Measurements from ENCODE around the gene POU5F2.

POU5F2 gene, protein sequence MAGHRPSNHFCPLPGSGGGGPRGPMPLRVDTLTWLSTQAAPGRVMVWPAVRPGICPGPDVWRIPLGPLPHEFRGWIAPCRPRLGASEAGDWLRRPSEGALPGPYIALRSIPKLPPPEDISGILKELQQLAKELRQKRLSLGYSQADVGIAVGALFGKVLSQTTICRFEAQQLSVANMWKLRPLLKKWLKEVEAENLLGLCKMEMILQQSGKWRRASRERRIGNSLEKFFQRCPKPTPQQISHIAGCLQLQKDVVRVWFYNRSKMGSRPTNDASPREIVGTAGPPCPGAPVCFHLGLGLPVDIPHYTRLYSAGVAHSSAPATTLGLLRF

DNA sequence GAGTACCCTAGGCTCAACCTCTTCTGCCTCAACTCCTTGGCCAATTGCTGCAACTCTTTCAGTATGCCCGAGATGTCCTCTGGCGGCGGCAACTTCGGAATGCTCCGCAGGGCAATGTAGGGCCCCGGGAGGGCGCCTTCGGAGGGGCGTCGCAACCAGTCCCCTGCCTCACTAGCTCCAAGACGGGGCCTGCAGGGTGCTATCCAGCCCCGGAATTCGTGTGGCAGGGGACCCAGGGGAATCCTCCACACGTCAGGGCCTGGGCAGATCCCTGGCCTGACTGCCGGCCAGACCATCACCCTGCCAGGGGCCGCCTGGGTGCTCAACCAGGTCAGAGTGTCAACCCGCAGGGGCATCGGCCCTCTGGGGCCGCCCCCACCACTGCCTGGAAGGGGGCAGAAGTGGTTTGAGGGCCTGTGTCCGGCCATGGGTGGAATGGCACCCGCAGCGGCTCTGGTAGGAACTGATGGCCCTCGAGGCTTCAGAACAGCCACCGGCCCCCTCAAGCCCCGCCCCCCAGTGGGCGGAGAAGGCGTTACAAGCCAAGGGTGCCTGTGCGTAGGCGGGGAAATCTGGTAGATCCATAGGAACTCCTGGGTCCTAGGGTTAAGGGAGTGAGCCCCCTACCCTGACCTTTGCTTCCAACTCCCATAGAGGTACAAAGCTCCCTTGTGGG is at the start of gene POU5F2:
TSS of gene POU5F2 (minus strand) at position 465 of the 676 bp plus-strand sequence. CDS start at position 428, 37 bp downstream.
- no peak for DNase-seq

DNA sequence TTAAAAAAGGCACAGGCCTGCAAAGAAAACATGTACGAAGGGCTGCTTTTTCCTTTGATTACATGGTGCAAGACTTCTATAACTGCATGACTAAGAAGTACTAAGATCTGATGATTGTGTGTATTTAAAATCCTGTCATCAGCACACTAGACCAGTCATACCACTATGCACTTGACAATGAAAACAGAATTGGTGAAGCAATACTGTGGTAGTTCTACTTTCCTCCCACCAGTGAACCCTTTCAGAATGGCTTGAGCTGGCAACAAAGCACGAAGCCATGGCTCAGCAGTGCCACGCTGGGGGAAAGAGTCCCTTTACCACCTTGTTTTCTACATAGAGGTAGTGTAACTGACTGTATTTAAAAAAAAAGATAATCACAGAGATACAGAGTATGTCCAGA is 49.0 kb upstream of the POU5F2 start:
- DNase-seq: no peak

DNA sequence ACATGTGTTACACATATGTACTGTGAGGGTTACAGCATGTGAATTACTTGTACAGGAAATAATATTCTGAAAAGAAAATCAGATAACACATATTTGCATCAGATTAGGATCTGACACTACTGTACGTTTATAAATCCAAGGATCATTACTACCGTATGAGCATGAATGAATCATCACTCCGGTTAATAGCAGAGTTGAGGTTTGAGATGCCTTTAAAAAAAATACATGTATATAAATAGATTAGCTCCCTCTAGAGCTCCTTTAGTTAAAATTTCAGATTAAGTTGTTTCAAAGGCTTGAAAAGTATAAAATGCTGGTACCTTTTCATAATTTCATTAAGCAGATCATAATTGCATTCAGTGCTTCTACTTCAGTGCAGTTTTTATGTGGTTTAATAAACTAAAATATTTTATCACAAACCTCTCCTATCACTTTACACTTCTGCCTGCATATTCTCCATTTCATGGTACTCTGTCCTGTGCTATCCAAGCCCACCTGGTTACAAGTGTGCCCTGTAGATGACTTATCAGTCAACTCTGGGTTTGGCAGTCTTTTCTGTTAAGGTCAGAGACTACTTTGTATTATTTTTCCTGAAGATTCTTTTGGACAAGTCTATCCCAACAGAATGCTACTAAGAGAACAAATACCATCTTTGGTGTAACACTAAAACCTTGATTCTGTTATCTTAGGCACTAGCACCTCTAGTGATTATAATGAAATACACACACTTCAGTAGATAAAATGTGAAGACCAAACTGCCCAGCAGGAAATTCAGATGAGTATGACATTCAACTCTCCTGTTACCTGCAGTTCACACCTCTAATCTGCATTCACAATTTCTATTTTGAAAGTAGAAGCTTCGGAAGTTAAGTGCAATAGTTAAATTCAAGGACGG is 48.0 kb upstream of the POU5F2 start:
- DNase-seq: no peak

DNA sequence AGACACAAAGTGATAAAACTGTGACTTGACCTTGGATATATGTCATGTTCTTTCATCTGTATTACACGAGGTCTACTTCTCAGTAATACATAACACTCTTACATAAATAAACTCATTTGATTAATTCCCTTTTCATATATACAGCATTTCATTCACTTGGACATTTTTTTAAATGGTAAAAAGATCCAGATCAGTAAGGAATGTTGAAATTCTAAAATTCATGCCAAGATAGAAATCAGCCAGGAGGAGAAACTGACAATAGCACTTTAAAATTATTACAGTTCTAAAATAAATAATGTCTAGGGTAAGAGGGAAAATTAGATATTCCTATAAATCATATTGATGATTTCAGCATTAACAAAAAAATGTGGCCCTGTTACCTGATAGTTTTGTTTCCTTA is 46.2 kb upstream of the POU5F2 start:
- no peak for DNase-seq

DNA sequence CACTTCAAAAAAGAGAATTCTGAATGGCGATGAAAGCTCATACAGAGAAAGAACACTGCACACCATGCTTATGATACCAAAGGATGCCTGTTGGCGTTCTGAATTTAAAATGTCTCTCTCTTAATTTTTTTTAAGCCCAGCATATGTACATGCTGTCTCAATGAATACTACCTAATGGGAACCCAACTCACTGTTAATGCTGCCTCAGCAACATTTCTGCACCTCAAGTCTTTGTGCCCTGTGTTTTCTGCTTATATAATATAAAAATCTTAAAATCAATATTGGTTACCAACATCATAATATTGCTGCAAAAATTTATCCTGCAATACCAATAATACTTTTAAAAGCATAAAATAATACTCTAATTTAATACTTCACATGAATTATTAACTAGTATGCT is 44.1 kb upstream of the POU5F2 start:
- no peak for DNase-seq

DNA sequence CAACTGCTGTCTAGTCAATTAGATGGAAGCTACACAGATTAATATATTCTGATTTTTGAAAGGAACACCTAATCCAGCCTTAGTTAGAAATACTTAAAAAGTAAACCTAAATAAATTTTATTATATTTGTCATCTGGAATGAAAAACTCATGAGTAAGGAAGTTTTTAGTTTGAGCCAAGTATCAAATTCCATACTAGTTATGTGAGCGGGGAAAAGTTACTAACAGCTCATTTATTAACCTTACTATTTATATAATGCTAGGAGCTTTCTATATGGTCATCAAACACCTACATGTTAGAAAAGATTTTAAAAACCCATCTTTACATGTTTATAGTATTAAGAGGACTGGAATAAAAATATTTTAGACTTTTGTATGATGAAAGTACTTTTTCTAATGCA is 41.6 kb upstream of the POU5F2 start:
- no peak for DNase-seq

DNA sequence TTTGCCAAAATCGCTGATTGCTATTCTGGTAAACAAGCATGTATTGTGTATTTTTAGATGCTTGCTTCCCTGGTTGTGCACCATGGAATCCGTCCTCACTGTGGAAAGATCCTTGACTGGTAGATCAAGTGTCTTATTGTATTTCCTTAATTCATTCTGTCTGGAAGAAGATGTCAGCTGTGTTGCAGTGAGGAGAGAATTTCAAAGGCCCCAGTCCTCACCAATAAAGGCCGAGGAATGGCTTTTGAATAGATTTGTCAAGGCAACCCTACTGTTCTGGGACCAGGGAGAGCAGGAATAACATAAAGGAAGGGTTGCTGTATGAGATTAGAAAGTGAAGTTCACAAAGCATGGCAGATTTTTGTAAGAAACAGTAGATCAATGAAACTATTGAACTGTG is 36.2 kb upstream of the POU5F2 start:
- DNase-seq: no peak

DNA sequence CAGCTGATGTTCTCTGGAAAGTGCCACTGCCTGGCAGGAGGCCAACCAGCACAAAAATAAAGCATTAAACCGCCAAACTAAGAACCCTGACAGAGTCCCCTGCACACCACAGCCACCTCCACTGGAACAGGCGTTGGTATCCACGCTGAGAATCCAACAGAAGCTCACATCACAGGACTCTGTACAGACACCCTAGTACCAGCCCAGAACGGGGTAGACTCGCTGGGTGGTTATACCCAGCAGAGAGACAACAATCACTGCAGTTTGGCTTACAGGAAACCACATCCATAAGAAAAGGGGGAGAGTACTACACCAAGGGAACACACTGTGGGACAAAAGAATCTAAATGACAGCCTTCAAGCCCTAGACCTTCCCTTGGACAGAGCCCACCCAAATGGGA is 15.0 kb upstream of the POU5F2 start:
- DNase-seq: no peak

DNA sequence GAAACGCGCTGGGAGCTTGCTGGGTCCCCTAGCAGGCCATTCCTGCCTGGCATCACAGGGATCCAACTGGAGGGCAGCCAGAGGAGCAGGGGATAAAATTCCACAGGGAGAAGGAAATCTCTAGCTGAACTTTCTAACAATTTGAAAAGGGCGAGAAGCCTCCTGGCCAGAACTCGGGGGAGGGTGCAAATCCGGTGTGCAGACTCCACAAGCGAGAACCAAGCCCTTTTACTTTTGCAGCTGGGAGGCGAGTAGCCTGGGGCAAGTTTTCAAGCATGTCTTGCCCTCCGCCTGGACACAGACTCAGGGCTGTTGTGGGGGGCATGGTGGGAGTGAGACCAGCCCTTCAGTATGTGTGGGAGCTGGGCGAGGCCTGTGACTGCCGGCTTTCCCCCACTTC is 14.3 kb upstream of the POU5F2 start:
- DNase-seq: no peak

DNA sequence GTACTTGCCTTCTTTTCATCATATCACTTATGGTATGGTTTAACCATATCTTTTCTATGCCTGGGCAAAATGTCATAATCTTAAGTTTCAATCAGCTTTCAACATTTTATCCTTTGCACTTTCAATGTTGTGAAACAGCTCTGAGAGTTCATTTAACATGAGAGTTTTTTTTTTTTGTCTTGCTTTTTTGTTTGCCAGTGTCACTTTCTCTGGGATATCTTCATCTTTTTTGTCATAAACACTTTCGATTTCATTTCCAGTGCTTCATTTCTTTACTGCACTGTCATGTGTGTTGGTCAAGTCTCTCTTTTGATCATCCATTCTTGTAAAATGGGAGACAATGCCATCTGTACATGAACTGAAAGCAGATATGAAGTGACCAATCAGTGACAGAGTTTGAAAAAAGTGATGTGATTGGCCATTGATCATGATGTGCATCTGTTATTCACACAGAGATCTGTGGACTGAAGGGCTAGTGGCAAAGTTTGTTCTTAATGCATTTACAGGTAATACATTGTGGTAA is 7.5 kb upstream of the POU5F2 start:
- no peak for DNase-seq

DNA sequence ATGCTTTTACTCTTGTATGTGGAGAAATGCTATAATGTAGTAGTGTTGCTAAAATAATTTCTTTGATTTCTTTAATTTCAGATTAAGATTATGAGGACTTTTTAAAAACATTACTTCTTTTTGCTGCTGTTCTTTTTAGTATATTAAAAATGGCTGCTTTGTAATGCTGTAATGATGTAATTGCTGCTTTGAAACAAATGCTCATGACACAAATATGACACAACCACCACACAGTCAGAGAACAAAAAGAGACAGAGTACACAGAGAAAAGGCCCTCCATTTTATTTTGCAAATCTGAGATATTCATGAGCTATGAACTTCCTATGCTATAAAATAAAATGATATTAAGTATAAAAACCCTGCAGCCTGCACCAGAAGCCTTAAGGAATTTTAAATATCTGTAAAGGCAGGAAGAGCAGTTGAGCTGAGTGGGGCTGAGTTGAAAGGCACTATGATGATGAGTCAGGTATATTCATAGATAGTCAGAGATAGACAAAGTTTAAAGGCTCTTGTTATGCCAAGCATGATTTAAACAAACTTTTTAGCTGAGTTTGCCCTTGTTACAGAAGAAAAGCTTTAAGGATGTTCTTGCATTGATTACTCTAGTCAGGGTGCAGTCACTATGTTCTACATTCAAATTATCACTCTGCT is 5.1 kb upstream of the POU5F2 start:
- no peak for DNase-seq

DNA sequence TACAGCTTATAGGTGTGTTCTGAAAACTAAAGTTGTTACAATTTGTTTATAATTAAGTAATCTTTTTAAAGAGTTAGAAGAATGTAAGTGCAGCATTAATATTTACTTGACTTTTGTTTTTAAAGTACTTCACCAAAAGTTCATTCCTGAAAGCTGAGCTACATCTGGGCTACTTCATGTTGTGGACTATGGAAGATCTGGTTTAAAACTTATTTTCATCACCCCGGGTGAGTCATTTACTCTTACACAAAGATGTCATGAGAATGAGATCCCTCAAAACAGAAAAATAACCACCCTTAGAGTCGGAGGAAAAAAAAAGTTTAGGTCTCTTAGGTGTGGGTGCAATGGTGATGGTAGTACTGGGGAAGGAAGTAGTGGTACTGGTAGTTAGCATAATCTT is 5.1 kb downstream of the POU5F2 start:
- no peak for DNase-seq

DNA sequence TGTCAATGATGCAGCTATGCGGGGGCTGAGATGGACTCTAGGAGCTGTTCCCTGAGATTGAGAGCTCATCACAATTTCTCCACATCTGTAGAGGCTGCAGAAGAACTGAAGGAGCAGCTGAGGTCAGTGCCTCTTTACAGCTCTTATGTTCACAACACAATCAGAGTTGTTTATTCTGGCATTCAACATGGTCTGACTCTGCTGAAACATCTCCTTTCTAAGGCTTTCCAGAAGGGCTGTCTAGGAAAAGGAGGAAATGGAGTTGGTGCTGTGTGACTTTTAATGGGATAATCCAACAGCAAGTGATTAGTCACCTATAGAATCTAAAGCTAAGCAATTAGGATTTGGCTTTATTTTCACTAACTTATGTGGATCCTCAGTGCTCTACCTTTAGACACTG is 6.0 kb downstream of the POU5F2 start:
- DNase-seq: no peak

DNA sequence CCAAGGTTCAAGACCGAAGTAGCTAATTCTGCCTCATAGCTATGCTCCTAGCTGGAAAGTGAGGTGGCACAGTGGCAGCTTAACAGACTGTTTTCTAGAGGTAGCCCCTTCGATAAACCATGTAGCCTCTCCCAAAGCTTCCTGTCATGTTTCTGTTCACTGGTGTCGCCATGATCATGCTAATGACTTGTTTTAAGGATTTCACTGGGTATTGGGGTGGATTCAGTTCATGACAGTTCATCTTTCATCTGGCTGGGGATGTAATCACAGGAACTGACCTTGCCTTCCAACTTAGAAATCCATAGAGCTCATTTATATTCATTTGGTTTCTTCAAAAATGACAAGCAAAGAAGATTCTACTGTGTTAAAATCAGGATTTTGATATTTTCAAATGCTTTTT is 9.4 kb downstream of the POU5F2 start:
- DNase-seq: no peak

DNA sequence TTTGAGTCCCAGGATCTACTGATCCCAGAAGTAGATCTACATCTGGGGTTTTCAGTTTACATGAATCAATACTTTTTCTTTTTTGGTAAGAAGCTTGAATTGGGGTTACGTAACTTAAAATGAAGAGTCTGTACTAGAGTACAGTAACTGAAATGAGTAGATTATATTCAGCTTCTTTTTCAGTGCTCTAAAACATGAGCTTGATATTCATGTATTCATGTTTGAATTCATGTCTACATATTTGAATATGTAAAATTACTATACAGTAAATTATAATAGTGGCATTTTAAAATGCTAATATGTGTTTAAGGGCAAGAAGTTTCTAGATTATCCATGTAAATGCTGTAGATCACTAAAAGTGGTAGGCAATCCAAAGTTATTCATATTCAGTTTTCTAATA is 14.8 kb downstream of the POU5F2 start:
- no peak for DNase-seq

DNA sequence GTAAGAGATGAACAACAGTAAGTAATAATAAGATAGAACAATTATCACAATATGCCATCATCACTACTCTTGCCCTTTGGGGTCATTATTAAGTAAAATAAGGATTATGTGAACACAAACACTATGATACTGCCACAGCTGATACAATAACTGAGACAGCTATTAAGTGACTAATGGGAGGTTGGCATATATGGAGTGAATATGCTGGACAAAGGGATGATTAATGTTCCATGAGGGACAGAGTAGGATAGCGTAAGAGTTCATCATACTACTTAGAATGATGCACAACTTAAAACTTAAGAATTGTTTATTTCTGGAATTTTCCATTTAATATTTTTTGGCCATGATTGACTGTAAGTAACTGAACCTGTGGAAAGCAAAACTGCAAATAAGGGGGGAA is 16.6 kb downstream of the POU5F2 start:
- DNase-seq: no peak

DNA sequence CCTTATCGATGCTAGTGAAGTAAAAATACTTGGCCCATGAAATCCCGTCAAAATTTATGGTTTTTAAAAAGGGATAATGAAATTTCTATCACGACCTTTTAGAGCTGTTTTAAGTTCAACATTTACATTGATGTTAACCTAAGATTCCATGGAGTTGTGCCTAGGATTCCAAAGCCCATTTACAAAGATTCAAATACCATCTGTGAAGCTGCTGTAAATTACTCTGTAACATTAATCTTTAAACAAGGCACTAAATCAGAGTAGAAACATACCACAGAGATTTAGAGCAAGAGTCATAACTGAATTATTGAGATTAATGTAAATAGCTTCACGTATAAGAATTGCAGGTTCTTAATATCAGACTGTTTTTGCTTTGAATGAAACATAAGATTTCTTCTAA is 17.7 kb downstream of the POU5F2 start:
- no peak for DNase-seq

DNA sequence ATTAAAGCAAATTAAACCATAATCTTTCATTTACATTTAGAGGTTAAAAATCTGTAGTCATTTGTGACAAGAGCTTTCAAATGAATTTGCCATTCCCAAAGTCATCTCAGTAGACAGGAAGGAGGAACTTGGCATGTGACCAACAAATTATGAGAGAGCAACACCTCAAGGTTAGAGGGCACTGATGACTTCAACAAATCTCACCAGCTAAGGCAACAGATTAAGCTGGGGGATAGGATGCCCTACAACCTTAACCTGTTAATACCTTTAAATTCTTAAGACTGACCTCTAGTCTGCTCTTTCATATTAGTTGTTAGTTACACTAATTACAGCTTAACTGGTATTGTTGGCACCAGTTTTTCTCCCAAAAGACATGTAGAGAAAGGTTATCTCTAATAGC is 18.4 kb downstream of the POU5F2 start:
- no peak for DNase-seq

DNA sequence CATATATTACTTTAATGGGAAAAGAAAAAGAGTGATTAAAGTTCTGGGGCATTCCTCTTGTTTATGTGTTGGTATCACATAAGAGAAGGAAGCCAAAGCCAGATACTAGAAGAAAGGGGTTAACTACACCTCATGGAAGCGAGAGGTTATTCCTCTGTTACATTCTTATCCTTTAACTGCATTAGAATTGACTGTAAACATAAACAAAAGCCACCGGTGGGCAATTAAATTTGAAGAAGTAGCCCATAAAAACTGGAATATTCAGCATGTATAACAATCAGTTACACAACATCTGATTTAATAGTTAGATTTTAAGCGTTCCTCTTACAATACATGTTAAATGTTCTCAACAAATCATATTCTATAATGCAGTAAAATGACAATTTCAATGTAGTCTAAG is 18.8 kb downstream of the POU5F2 start:
- DNase-seq: no peak

DNA sequence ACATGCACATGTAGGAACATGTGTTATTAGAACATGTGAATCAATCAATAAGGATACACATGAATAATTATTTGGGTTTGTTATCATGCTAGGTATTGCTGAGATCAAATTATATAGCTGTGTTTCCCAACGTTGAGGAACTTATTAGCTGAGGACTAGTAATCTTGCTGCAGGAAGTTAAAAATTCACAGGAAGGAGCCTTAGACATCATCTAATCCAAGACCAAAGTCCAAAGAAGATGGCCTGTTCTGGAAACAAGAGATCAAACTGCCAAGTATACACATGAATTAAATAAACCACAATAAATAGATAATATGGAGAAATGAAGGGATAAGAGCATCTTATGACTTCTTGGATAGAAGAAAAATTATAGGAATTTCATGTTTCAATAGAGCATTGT is 19.9 kb downstream of the POU5F2 start:
- no peak for DNase-seq

DNA sequence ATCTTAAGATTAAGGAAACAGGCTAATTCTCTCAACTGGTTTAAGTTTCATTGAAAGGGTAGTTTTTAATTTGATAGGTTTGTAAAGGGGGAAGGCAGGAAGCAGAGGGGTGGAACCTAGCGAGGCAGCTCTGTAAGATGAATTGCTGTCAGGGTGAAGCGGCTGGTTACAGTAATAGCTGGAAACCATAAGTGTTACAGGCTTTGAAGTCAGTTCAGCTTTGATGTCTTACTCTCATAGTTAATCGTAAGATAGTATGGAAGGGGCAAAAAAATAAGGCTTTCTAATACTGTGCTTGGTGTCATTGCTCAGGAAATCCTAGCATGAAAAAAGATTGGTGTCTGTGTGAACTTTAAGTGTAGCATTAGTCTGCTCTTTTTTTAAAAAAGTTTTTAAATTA is 20.3 kb downstream of the POU5F2 start:
- DNase-seq: no peak

DNA sequence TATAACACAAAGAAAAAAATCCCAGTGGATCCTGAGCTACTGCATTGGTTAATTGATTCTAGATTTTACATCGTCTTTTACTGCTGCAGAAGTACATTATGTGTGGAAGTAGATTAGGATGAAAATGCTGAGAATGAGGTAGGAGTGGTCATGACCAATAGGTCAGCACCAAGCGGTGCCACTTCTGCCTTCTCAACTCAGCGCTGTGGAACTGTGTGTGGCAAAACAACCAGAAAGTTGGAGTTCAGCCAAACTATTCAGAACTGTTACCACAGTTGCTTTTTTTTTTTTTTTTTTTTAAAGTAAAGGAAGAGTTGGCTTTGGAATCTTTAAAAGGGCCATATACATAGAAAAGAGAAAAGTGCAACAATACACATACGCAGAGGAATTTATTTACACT is 24.2 kb downstream of the POU5F2 start:
- no peak for DNase-seq

DNA sequence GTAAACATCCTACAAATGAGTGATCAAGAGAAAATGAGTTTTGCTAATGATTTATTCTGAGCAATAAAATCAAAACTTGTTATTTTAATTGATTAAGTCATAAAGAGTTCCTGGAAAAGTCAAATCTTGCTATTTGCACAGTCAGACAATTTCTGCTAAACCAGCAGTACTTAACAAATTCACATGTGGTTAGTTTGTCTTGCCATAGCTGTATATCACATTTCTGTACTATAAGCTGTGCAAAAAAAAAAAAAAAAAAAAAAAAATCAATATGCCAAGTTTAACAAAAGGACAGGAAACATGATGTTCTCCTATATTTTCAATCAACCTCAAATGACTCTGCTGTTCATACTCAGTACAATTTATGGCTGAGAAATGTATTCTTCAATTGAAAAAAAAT is 24.9 kb downstream of the POU5F2 start:
- DNase-seq: no peak

Measured in CD4-positive, alpha-beta T cell treated with Interleukin-6 for 4 hours (primary cell).